Fibroblast of skin of scalp (primary cell): ENCODE data around the gene BST1.
A peak's percentile ranks its signal among the peaks of the same experiment; 100 is the strongest.

Source experiments
- DNase-seq: peaks from one replicate; pipeline ENCODE4 v3.0.0-alpha.2; 2013

Gene BST1

GRCh38 chr4:15779306-15779705 lies 76.4 kb downstream of the BST1 start:
- peak; percentile 48 for DNase-seq

- DNase-seq = no peak
These were observed 76.9 kb downstream of the BST1 start for GRCh38 chr4:15779809-15780208.

- DNase-seq = no peak
These were observed 78.7 kb downstream of the BST1 start for GRCh38 chr4:15781427-15782095.
